KMS-11 (cell line): ENCODE measurements around the gene BCAR3.

ENCODE experiments used
- H2AFZ ChIP-seq: fragments of 200-600 bp; sonication (generic); 2 replicates; pipeline ENCODE4 v1.6.1; 2016; ENCODE audit warnings: antibody characterized with exemption, mixed run types, low read depth
- H3K27ac ChIP-seq: fragments of 200-600 bp; sonication (generic); 2 replicates; pipeline ENCODE4 v1.6.1; 2016; ENCODE audit warnings: mild to moderate bottlenecking, mixed run types
- H3K27me3 ChIP-seq: fragments of 200-600 bp; sonication (generic); 2 replicates; pipeline ENCODE4 v1.6.1; 2017; ENCODE audit warnings: mild to moderate bottlenecking, low read depth, mixed run types, moderate library complexity; ENCODE audit not compliant: insufficient read depth
- H3K36me3 ChIP-seq: fragments of 200-600 bp; sonication (generic); 2 replicates; pipeline ENCODE4 v1.6.1; 2017; ENCODE audit warnings: mild to moderate bottlenecking, mixed run types; ENCODE audit not compliant: insufficient read depth
- H3K4me1 ChIP-seq: fragments of 200-600 bp; sonication (generic); 2 replicates; pipeline ENCODE4 v1.6.1; 2016; ENCODE audit warnings: mild to moderate bottlenecking, low read depth, mixed run types; ENCODE audit not compliant: poor library complexity, severe bottlenecking
- H3K4me2 ChIP-seq: fragments of 200-600 bp; sonication (generic); 2 replicates; pipeline ENCODE4 v1.7.0; 2016; ENCODE audit warnings: mild to moderate bottlenecking, mixed run types
- H3K4me3 ChIP-seq: fragments of 200-600 bp; sonication (generic); IDR thresholded peaks from 2 replicates; pipeline ENCODE4 v1.6.1; 2017; ENCODE audit warnings: low read depth, low read length, mixed read lengths; ENCODE audit not compliant: insufficient read depth
- H3K79me2 ChIP-seq: fragments of 200-600 bp; sonication (generic); 2 replicates; pipeline ENCODE4 v1.6.1; 2016; ENCODE audit warnings: low read depth, mixed run types; ENCODE audit not compliant: insufficient read depth
- H3K9ac ChIP-seq: fragments of 200-600 bp; sonication (generic); 2 replicates; pipeline ENCODE4 v1.6.1; 2016; ENCODE audit warnings: mild to moderate bottlenecking, mixed run types
- H4K20me1 ChIP-seq: fragments of 200-600 bp; sonication (generic); 2 replicates; pipeline ENCODE4 v1.6.1; 2016; ENCODE audit warnings: mild to moderate bottlenecking, mixed run types; ENCODE audit not compliant: insufficient read depth
- TF ChIP-seq, protein P1 (sequence below): fragments of 200-600 bp; sonication (generic); conservative IDR thresholded peaks from 2 replicates; pipeline ENCODE4 v1.6.1; 2017; ENCODE audit warnings: low read depth, mild to moderate bottlenecking, antibody characterized with exemption, low read length, moderate library complexity, mixed read lengths

Gene BCAR3

DNA sequence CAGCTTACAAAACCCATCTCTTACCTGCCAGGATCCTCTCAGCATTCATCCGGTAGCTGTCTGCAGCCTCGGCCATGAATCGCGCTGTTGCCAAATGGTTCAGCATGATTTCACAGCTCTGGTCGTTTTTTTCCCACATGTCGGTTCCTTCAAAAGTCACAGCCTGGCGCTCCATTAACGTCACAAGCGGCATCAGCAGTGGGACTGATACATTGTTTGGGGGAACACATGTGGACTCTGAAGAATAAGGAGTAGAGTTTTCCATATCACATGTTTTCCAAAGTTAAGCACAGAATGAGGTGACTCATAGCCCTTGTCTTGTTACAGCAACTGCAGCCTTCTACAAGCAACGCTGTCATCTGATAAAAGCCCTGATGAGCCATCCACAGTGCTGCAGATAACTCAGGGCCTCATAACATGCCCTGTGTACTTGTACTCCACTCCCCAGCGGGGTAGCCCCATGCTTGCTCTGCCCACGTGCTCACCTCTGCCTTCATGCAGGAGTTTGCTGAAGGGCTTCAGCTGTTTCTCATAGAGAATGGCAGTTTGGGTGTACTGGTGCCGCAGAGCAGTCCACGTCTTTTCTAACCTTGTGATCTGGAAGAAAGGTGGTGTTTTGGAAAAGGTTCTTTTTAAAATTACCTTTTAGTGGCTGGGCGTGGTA is 114.2 kb downstream of the BCAR3 start:
- Histone ChIP-seq H3K4me2 (no peak overlapping the region), H3K27ac (no peak overlapping the region)

DNA sequence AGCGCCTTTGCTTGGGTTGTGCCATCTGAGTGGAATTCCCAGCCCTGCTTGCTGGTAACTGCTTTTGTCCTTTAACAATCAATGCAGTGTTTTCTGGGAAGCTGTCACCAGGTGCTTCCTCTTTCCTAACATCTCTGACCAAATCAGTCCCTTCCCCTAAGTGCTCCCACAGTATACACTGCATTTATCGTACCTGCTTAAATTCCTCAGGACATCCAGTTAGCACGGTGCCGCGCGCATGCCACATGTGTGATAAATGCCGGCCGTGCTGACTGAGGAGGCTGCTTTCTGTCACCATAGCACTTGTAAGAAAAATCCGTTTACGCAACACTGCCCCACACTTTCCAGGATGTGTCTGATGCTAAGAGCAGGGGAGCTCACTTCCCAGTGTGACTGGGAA is 115.4 kb downstream of the BCAR3 start:
- Histone ChIP-seq H4K20me1 (no peaks in the 10 kb centered on the region), H3K4me2 (no peak overlapping the region), H3K27me3 (no peaks in the 10 kb centered on the region), H3K9ac (no peak overlapping the region), H3K4me1 (no peaks in the 10 kb centered on the region), H3K4me3 (no peak overlapping the region), H3K36me3 (no peaks in the 10 kb centered on the region), H2AFZ (no peak overlapping the region), H3K27ac (no peak overlapping the region), H3K79me2 (no peaks in the 10 kb centered on the region)
- TF ChIP-seq, protein P1, sequence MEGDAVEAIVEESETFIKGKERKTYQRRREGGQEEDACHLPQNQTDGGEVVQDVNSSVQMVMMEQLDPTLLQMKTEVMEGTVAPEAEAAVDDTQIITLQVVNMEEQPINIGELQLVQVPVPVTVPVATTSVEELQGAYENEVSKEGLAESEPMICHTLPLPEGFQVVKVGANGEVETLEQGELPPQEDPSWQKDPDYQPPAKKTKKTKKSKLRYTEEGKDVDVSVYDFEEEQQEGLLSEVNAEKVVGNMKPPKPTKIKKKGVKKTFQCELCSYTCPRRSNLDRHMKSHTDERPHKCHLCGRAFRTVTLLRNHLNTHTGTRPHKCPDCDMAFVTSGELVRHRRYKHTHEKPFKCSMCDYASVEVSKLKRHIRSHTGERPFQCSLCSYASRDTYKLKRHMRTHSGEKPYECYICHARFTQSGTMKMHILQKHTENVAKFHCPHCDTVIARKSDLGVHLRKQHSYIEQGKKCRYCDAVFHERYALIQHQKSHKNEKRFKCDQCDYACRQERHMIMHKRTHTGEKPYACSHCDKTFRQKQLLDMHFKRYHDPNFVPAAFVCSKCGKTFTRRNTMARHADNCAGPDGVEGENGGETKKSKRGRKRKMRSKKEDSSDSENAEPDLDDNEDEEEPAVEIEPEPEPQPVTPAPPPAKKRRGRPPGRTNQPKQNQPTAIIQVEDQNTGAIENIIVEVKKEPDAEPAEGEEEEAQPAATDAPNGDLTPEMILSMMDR, result no peak

More for the DNA sequence above, 114.2 kb downstream of the BCAR3 start:
- Histone ChIP-seq H3K36me3 (no peaks in the 10 kb centered on the region), H3K4me1 (no peaks in the 10 kb centered on the region), H3K79me2 (no peaks in the 10 kb centered on the region), H3K9ac (no peak overlapping the region), H2AFZ (no peak overlapping the region), H3K4me3 (no peak overlapping the region), H4K20me1 (no peaks in the 10 kb centered on the region), H3K27me3 (no peaks in the 10 kb centered on the region)
- TF ChIP-seq, protein P1, result no peak

DNA sequence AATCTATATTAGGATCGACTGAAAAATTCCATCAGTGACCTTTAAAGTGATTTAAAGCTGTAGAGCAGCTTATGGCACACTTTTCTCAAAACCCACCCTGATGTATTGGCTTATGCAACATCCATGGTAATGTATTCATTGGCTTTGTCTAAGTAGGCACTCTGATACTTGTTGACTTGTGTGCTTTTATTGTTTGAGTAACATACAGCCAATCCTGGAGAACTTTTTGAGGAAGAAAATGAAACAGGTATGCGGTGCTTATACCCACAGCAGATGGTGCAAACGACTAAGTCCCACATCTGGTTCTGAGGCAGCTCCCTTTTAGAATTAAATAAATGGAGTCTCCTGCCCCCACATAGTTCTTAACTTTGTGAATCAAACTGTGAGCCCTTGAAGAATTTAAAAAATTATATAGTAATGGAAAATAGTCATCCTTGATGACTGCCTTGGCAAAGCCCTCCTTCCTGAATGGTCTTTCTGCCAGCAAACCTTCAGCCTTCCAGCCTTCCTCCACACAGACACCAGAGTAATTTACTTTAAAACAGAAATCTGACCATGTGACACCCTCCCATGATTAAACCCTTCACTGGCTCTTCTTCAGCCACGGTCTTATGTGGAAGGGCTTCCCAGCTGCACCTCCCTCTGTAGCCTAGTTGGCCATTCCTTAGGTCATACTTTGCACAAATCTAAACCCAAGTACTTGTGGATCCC is 116.0 kb downstream of the BCAR3 start:
- TF ChIP-seq, protein P1, result no peak
- Histone ChIP-seq H3K4me1 (no peaks in the 10 kb centered on the region), H4K20me1 (no peaks in the 10 kb centered on the region), H3K4me3 (no peak overlapping the region), H3K27ac (no peak overlapping the region), H2AFZ (no peak overlapping the region), H3K36me3 (no peaks in the 10 kb centered on the region), H3K27me3 (no peaks in the 10 kb centered on the region), H3K79me2 (no peaks in the 10 kb centered on the region), H3K9ac (no peak overlapping the region), H3K4me2 (no peak overlapping the region)

DNA sequence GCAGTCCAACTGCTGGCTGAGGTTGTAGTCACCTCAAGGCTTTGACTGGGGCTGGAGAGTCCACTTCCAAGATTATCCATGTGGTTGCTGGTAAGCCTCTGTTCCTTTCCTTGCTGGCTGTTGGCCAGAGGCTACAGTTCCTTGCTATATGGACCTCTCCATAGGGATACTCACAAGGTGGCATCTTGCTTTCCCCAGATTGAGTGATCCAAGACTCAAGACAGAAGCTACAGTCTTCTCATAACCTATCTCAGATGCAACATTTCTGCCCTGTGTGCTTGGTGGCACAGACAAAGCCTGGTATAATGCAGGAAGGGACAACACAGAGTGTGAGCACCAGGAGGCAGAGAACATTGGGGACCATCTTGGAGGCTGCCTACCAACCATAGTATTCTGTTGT is 121.9 kb downstream of the BCAR3 start:
- H3K27me3 ChIP-seq, result no peaks in the 10 kb centered on the region
- H3K4me1 ChIP-seq, result no peaks in the 10 kb centered on the region
- no peaks in the 10 kb centered on the region for H4K20me1 ChIP-seq
- H3K4me2 ChIP-seq, result no peak overlapping the region
- no peak overlapping the region for H3K9ac ChIP-seq
- no peak overlapping the region for H2AFZ ChIP-seq
- H3K4me3 ChIP-seq, result no peak overlapping the region
- no peaks in the 10 kb centered on the region for H3K79me2 ChIP-seq
- no peak overlapping the region for H3K27ac ChIP-seq
- TF ChIP-seq, protein P1, result no peak
- no peaks in the 10 kb centered on the region for H3K36me3 ChIP-seq
